Measurements from ENCODE around the gene AK3.

- TF ChIP-seq, protein P1, sequence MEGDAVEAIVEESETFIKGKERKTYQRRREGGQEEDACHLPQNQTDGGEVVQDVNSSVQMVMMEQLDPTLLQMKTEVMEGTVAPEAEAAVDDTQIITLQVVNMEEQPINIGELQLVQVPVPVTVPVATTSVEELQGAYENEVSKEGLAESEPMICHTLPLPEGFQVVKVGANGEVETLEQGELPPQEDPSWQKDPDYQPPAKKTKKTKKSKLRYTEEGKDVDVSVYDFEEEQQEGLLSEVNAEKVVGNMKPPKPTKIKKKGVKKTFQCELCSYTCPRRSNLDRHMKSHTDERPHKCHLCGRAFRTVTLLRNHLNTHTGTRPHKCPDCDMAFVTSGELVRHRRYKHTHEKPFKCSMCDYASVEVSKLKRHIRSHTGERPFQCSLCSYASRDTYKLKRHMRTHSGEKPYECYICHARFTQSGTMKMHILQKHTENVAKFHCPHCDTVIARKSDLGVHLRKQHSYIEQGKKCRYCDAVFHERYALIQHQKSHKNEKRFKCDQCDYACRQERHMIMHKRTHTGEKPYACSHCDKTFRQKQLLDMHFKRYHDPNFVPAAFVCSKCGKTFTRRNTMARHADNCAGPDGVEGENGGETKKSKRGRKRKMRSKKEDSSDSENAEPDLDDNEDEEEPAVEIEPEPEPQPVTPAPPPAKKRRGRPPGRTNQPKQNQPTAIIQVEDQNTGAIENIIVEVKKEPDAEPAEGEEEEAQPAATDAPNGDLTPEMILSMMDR (IDR thresholded peaks at IDR 0.05), result no peak
- TF ChIP-seq ZFX (IDR thresholded peaks at IDR 0.05; ENCODE audit: borderline replicate concordance), result no peak
Measured at GRCh38 chr9:4756420-4756819, 15.4 kb upstream of the AK3 start.

Measured in 22Rv1 (cell line).